Stimulated activated CD4-positive, alpha-beta T cell treated with anti-CD3 and anti-CD28 coated beads, Interleukin-1b, Interleukin-23, amount 100 ng/mL, for 48 hours (primary cell): ENCODE results near the gene INPP4B.

Experiments
- DNase-seq: peaks from one replicate; pipeline ENCODE4 v3.0.0-alpha.2; 2020

Gene INPP4B

GRCh38 chr4:142267101-142267500 lies 579.0 kb downstream of the INPP4B start:
- no peak for DNase-seq

GRCh38 chr4:142265946-142266345 lies 580.2 kb downstream of the INPP4B start:
- no peak for DNase-seq

GRCh38 chr4:142265536-142265935 lies 580.6 kb downstream of the INPP4B start:
- DNase-seq, result peak; percentile 19

- no peak for DNase-seq
Measured at GRCh38 chr4:142264961-142265360, 581.1 kb downstream of the INPP4B start.

DNA sequence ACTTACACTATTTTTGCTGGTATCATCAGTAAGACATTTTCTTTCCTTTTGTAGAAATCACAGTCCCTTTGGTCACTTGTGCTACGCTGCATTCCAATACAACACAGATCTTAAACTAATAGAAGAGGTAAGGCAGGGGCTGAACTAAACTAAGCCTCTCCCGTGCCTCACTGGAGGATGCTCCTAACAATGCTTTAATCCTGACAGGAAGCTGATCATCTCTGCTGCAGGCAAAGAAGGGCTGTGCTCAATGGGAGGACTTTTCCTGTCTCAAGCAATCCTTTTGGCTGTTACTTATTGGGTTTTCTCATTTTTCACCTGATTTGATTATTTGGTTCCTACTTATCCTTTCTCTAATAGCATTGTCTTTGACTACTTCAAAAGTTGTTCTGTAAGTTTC lies 583.1 kb downstream of the INPP4B start:
- DNase-seq, result no peak

- no peak for DNase-seq
Measured at GRCh38 chr4:142248946-142249345, 597.2 kb downstream of the INPP4B start.

GRCh38 chr4:142243255-142243654 lies 602.8 kb downstream of the INPP4B start:
- no peak for DNase-seq

DNA sequence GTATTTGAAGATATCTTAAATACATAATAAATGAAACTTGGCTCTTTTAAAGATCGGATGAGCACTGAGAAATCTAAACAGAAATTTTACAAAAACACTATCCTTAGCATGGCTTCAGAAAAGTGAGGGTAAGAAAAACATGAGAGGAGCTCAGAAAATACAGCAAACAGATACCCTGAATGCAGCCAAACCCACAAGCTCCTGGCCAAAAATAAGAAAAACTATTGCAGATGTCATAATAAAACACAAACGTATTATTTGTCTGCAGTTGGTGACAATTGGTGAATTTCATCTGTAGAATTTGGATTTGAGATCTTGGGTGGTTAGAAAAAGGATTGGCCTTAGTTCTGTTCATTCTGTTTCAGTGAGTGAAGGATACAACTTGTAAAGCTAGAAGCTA lies 603.9 kb downstream of the INPP4B start:
- no peak for DNase-seq

GRCh38 chr4:142238589-142238988 lies 607.5 kb downstream of the INPP4B start:
- DNase-seq, result no peak

GRCh38 chr4:142236268-142236667 lies 609.8 kb downstream of the INPP4B start:
- no peak for DNase-seq

DNA sequence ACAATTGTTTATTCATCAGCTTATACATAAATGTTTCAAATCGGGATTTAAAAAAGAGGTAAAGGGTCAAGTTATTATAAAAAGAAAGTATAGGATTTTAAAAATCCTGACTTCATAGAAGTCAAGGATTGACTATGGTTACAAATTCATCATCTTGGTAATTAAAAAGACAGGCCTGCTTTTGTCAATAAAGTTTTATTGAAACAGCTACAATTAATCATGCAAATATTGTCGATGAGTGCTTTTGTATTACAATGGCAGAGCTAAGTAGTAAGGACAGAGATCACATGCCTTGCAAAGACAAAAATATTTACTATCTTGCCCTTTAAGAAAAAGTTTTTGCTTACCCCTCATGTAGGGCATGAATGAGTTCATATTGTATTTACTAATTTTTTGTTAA lies 614.3 kb downstream of the INPP4B start:
- no peak for DNase-seq

DNA sequence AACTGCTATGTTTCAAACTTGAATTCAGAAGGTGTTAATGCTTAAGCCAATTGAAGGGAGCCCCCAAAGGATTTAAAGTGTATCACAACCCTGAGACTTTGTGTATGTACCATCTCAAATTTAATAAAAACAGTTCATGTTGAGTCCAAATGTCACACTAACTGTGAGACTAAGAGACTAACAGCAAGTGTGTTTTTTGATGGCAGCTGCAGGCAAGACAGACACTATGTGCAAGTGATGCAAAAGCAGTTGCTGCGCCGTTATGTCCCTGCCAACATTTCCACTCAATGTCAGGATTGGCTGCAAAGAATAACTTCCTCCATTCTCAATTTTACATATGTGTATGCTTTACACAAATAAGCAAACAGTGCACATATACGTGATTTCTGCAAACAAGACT lies 615.1 kb downstream of the INPP4B start:
- DNase-seq, result no peak

GRCh38 chr4:142226014-142226413 lies 620.1 kb downstream of the INPP4B start:
- no peak for DNase-seq

DNA sequence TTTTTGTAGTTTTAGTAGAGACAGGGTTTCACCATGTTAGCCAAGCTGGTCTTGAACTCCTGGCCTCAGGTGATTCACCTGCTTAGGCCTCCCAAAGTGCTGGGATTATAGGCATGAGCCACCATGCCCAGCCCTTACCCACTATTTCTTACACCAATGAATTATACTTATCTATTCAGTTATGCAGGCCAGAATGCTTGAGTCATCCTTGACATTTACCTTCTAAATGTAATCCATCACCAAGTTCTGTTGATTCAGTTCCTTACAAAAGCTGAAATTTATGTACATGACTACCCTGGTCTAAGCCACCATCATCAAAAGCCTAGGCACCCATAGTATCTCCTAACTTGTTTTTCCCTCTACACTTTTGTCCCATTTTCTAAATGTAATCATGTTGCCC lies 624.0 kb downstream of the INPP4B start:
- DNase-seq, result no peak

- DNase-seq, result no peak
Measured at GRCh38 chr4:142218726-142219125, 627.4 kb downstream of the INPP4B start.

- DNase-seq, result no peak
Measured at GRCh38 chr4:142211444-142211843, 634.7 kb downstream of the INPP4B start.

GRCh38 chr4:142203505-142203904 lies 642.6 kb downstream of the INPP4B start:
- no peak for DNase-seq

GRCh38 chr4:142202404-142203332 lies 643.4 kb downstream of the INPP4B start:
- DNase-seq, result no peak

DNA sequence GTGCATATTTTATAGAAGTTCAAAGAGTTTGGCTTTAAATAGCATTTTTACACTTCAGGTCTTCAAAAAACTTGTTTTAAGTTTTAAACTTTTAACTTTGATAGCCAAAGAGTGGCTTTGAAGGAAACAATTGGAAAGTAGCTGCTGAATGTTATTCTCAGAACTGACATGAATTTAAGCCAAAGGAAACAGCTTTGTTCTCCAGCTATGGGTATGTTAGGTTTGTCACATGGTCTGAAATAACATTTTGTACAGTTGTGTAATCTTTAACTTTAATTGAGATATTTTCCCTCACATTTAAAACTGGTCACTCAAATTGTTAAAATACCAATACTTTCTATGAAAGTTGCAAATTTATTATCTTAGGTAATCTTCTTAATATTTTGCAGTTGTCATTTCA lies 645.1 kb downstream of the INPP4B start:
- no peak for DNase-seq

DNA sequence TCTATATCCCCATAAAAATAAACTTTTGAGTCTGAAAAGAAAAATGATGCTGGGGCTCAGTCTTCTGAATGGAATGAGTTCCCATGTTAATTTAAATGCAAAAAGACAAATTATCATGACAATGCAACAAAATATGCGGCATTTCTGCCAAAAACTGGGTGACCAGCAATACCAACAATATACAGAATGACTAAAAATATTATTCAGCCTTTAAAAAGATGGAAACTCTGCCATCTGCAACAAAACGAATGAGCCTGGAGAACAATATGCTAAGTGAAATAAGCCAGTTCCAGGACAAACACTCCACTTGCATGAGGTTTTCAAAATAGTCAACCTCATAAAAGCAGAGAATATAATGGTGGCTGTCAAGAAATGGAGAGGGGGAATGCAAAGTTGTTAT lies 651.2 kb downstream of the INPP4B start:
- DNase-seq, result no peak

GRCh38 chr4:142191901-142192300 lies 654.2 kb downstream of the INPP4B start:
- DNase-seq, result no peak

DNA sequence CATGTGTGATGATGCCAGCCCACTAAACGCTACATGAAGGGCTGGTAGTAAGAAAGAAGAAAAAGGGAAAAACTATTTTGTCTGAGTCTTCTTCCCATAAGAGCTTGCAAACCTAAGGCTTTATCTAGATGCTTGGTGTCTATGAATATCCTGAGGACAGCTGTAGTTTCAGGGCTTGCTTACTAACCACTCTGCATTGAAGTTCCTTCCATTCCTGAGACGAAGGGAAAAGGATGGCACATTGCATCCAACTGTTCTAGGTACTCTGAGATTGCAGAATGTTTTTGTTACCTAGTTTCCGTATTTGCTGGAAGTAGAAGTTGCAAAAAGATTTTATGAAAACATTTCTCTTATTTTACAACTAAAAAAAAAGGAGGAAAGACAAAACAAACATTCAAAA lies 665.1 kb downstream of the INPP4B start:
- no peak for DNase-seq

DNA sequence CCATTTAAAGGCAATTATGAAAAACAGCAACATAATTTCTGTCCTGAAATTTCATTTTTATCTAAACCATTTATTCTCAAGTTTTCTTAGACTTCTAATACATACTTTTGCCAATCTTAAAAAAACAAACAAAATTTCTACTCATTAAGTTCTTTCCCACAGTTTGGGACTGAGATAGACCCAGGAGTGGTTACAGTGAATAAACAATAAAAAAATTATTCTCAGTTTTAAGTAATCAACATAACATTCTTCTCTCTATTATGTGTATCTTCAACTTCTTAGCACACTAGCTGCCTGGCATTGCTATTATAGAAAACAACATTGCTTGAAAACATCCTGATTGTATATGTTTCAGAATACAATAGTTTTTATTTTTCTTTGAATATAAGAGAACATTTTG lies 676.9 kb downstream of the INPP4B start:
- no peak for DNase-seq

DNA sequence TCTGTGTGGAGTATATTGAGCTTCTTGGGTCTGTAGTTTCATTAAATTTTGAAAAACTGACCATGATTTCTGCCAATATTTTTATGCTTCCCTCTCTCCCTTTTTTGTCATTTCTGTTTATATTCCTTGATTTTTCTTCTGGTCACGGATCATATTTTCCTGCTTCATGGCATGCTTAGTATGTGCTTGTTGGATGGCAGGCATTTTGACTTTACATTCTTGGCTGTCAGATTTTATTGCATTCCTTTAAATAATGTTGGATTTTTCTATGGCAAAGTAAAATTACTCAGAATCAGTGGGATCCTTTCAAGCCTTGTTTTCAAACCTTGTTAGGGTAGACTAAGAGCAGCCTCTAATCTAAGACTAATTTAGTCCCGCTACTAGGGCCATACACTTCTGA lies 677.9 kb downstream of the INPP4B start:
- no peak for DNase-seq
